ENCODE data around the gene SLC16A10.

- TF ChIP-seq CTCF (IDR thresholded peaks at IDR 0.05) (no peak), POLR2A (IDR thresholded peaks at IDR 0.05) (no peak)
These were observed 18.5 kb upstream of the SLC16A10 start for GRCh38 chr6:111068866-111069234.
